ENCODE measurements around the gene CRTC1.
"Not testable (repeated sequence)": the region's sequence is repeated elsewhere in the genome, so short reads cannot be mapped to it uniquely, and the experiment has no call there.

Gene CRTC1

DNA sequence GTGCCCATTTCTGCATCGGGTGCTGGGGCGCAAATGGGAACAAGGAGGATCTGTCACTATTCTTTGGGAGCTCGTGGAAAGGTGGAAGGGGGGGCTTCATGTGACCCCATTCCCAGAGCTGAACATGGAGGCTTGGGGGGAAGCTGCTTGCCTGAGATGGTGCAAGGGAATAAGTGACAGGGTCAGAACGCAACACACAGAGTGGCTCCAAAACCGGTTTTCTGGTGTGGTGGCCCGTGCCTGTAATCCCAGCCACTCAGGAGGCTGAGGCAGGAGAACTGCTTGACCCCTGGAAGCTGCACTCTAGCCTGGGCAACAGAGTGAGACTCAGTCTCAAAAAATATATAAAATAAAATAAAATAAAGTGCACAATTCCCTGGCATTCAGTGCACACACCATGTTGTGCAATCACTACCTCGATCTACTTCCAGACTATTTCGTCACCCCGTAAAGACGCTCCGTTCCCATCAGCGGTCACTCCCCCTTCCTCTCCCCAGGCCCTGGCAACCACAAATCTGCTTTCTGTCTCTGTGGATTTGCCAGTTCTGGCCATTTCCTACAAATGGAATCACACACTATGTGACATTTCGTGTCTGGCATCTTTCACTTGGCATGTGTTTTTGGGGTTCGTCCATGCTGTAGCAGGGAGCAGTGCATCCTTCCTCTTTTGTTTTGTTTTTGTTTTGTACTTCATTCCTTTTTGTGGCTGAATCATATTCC, 125.8 kb downstream of the CRTC1 start:
- no peak for DNase-seq

GRCh38 chr19:18811638-18812037, 128.2 kb downstream of the CRTC1 start:
- not testable (repeated sequence) for DNase-seq

DNA sequence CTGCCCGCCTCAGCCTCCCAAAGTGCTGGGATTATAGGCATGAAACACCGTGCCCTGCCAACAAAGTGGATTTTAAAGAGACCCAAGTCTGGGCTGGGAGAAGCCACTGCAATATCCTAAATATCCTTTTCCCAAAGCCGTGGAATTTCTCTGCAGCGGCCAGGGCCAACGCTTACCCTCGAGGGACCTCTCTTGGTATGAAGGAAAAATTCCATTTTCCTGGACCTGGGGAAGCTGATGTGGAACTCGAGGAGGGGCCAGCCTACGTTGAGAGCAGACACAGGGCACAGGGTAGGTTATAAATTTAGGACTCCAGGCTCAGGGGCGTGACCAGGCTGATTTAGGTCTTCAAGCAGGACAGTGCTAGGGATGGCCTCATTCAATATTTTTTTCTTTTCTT, 130.6 kb downstream of the CRTC1 start:
- DNase-seq: no peak

DNA sequence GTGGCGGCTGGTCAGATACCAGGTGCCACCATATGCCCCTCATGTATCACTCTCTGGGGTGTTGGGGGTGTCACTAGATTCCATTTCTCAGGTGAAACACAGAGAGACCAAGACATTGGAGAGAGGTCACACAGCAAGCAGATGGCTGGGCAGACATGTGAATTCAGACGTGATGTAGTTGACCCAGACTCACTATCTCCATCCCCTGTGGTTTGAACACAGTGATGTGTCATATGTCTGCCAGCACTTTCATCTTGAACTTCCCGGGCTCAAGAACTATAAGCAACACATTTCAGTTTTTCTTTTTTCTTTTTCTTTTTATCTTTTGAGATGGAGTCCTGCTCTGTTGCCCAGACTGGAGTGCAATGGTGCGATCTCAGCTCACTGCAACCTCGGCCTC, 132.2 kb downstream of the CRTC1 start:
- DNase-seq: no peak

- DNase-seq: not testable (repeated sequence)
These were observed 133.2 kb downstream of the CRTC1 start for GRCh38 chr19:18816645-18817044.

DNA sequence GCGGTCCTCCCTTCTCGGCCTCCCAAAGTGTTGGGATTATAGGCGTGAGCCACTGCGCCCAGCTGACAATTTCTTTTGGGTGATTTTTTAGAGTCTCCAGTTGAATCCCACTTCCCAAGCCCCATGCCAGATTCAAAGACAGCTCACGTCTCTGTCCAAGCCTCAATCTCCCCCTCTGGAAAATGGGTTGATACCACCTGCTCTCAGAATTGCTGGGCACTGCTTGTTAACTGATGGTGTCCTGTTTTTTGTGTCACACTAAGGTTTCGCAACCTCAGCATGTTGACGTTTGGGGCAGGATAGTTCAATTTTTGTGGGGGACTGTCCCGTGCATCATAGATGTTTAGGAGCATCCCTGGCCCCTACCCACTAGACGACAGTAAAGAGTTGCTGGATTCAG, 134.1 kb downstream of the CRTC1 start:
- no peak for DNase-seq

- no peak for DNase-seq
These were observed 145.3 kb downstream of the CRTC1 start for GRCh38 chr19:18828786-18829185.

DNA sequence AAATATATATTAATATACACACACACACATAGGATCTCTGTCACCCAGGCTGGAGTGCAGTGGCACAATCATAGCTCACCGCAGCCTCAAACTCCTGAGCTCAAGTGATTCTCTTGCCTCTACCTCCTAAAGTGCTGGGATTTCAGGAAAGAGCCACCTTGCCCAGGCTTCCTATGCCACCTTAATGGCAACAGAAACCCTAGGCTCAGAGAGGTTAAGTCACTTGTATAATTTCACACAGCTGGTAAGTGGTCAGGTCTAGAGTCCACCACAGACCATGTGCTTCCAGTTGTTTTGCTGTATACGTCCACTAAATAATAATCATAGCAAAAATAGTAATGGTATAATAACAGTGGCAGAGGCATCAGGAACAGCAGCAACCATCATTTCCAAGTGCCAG, 147.0 kb downstream of the CRTC1 start:
- no peak for DNase-seq

DNA sequence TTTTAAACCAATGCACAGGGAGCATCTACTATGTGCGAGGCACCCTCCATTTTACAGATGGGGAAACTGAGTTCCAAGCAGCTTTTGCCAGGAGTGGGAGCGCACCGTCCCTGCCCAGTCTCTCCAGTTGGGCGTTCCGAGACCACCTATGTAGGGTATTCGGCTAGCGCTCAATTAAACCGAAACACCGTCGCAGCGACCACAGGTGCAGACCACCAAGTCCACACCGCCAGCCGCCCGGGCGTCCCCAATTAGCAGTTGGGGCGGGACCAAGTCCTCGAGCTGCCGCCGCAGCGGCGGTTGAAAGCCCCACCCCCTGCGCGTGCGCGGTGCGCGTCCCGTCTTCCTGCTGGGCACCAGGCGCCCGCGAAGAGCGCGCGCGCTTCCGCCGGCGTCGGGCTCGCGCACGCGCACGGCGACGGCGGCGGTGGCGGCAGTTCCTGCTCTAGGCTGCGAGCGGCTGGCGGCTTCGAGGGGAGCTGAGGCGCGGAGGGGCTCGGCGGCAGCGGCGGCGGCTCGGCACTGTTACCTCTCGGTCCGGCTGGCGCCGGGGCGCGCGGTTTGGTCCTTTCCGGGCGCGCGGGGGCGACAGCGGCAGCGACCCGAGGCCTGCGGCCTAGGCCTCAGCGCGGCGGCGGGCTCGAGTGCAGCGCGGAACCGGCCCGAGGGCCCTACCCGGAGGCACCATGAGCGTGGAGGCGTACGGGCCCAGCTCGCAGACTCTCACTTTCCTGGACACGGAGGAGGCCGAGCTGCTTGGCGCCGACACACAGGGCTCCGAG, 148.2 kb downstream of the CRTC1 start, which contains the start of gene UPF1:
TSS of gene UPF1 (plus strand) at position 436 of the 782 bp plus-strand sequence. CDS start at position 687, 251 bp downstream.
- DNase-seq: peak; percentile 92 to 95 (median 94)

Measured in NCI-H1417 (cell line).